ENCODE results near the gene MEIS1.

- TF ChIP-seq EZH2 (IDR thresholded peaks at IDR 0.05; ENCODE audit: insufficient read depth, poor library complexity, severe bottlenecking) (no peak), EZH2phosphoT487 (IDR thresholded peaks at IDR 0.05; ENCODE audit: insufficient read depth, low read depth) (no peak)
Observed at GRCh38 chr2:66512626-66513025, 77.7 kb downstream of the MEIS1 start.

All from GM23248 (cell line).